Skeletal muscle satellite cell (primary cell): Measurements from ENCODE around the gene LRRC4B.
"Not testable (repeated sequence)": the region's sequence is repeated elsewhere in the genome, so short reads cannot be mapped to it uniquely, and the experiment has no call there.

Experiments
- H3K27me3 ChIP-seq: 2 replicates; pipeline ENCODE4 v1.7.0; 2013; ENCODE audit warnings: low read length; ENCODE audit not compliant: control insufficient read depth, insufficient read depth
- H3K36me3 ChIP-seq: 2 replicates; pipeline ENCODE4 v1.7.0; 2013; ENCODE audit warnings: mild to moderate bottlenecking, control low read depth, low read length; ENCODE audit not compliant: insufficient read depth
- H3K4me1 ChIP-seq: 2 replicates; pipeline ENCODE4 v1.7.0; 2013; ENCODE audit warnings: low read length; ENCODE audit not compliant: control insufficient read depth, insufficient read depth
- H3K4me2 ChIP-seq: 2 replicates; pipeline ENCODE4 v1.7.0; 2013; ENCODE audit warnings: mild to moderate bottlenecking, low read length
- H3K4me3 ChIP-seq: 2 replicates; pipeline ENCODE4 v1.7.0; 2013; ENCODE audit warnings: low read length
- H3K9ac ChIP-seq: 2 replicates; pipeline ENCODE4 v1.7.0; 2013; ENCODE audit warnings: mild to moderate bottlenecking, low read depth, low read length, moderate library complexity
- H3K9me3 ChIP-seq: replicated peaks from 2 replicates; pipeline ENCODE4 v1.7.0; 2013; ENCODE audit warnings: mild to moderate bottlenecking, control low read depth, low read length

The LRRC4B gene

GRCh38 chr19:50601407-50602088 lies 33.3 kb upstream of the LRRC4B start:
- Histone ChIP-seq H3K27me3 (no peaks in the 10 kb centered on the region), H3K9me3 (no peaks in the 10 kb centered on the region), H3K4me3 (no peak overlapping the region), H3K36me3 (no peaks in the 10 kb centered on the region), H3K4me1 (no peaks in the 10 kb centered on the region), H3K9ac (no peak overlapping the region), H3K4me2 (no peak overlapping the region)

- Histone ChIP-seq H3K27me3 (no peaks in the 10 kb centered on the region), H3K4me3 (no peak overlapping the region), H3K36me3 (no peaks in the 10 kb centered on the region), H3K9ac (no peak overlapping the region), H3K9me3 (no peaks in the 10 kb centered on the region), H3K4me2 (no peak overlapping the region), H3K4me1 (no peaks in the 10 kb centered on the region)
Observed at GRCh38 chr19:50599427-50599826, 31.2 kb upstream of the LRRC4B start.

GRCh38 chr19:50590191-50590590 lies 22.0 kb upstream of the LRRC4B start:
- no peaks in the 10 kb centered on the region for H3K9me3 ChIP-seq
- no peak overlapping the region for H3K4me2 ChIP-seq
- no peak overlapping the region for H3K9ac ChIP-seq
- H3K27me3 ChIP-seq, result no peaks in the 10 kb centered on the region
- no peaks in the 10 kb centered on the region for H3K36me3 ChIP-seq
- no peak overlapping the region for H3K4me3 ChIP-seq
- H3K4me1 ChIP-seq, result no peaks in the 10 kb centered on the region

GRCh38 chr19:50581795-50582660 lies 13.8 kb upstream of the LRRC4B start:
- H3K9ac ChIP-seq, H3K9me3 ChIP-seq, H3K36me3 ChIP-seq, H3K4me3 ChIP-seq, H3K4me1 ChIP-seq, H3K4me2 ChIP-seq, H3K27me3 ChIP-seq: not testable (repeated sequence)

- Histone ChIP-seq H3K4me1 (no peaks in the 10 kb centered on the region), H3K27me3 (no peaks in the 10 kb centered on the region), H3K4me3 (no peak overlapping the region), H3K36me3 (no peaks in the 10 kb centered on the region), H3K4me2 (no peak overlapping the region), H3K9ac (no peak overlapping the region), H3K9me3 (no peaks in the 10 kb centered on the region)
Observed at GRCh38 chr19:50580970-50581634, 12.9 kb upstream of the LRRC4B start.

GRCh38 chr19:50580240-50580639 lies 12.0 kb upstream of the LRRC4B start:
- H3K9ac ChIP-seq, result no peak overlapping the region
- no peaks in the 10 kb centered on the region for H3K36me3 ChIP-seq
- H3K9me3 ChIP-seq, result no peaks in the 10 kb centered on the region
- H3K4me3 ChIP-seq, result no peak overlapping the region
- no peaks in the 10 kb centered on the region for H3K27me3 ChIP-seq
- no peaks in the 10 kb centered on the region for H3K4me1 ChIP-seq
- no peak overlapping the region for H3K4me2 ChIP-seq

- H3K36me3 ChIP-seq, H3K4me3 ChIP-seq, H3K27me3 ChIP-seq, H3K9me3 ChIP-seq, H3K4me2 ChIP-seq, H3K4me1 ChIP-seq, H3K9ac ChIP-seq: not testable (repeated sequence)
Observed at GRCh38 chr19:50576769-50577168, 8.5 kb upstream of the LRRC4B start.

GRCh38 chr19:50573741-50574461 lies 5.7 kb upstream of the LRRC4B start:
- H3K36me3 ChIP-seq, result no peaks in the 10 kb centered on the region
- no peaks in the 10 kb centered on the region for H3K9me3 ChIP-seq
- no peaks in the 10 kb centered on the region for H3K4me1 ChIP-seq
- H3K9ac ChIP-seq, result no peak overlapping the region
- H3K4me3 ChIP-seq, result no peak overlapping the region
- H3K27me3 ChIP-seq, result peaks cover 12% of the 10 kb centered on the region
- no peak overlapping the region for H3K4me2 ChIP-seq

- Histone ChIP-seq H3K4me2 (no peak overlapping the region), H3K9ac (no peak overlapping the region), H3K27me3 (peaks cover 12% of the 10 kb centered on the region), H3K4me3 (no peak overlapping the region), H3K4me1 (no peaks in the 10 kb centered on the region), H3K9me3 (no peaks in the 10 kb centered on the region), H3K36me3 (no peaks in the 10 kb centered on the region)
Observed at GRCh38 chr19:50570997-50571396, 2.8 kb upstream of the LRRC4B start.

- no peak overlapping the region for H3K4me3 ChIP-seq
- H3K4me2 ChIP-seq, result no peak overlapping the region
- no peaks in the 10 kb centered on the region for H3K36me3 ChIP-seq
- no peak overlapping the region for H3K9ac ChIP-seq
- no peaks in the 10 kb centered on the region for H3K4me1 ChIP-seq
- no peaks in the 10 kb centered on the region for H3K9me3 ChIP-seq
- peaks cover 21% of the 10 kb centered on the region for H3K27me3 ChIP-seq
Observed at GRCh38 chr19:50569938-50570540, 1.8 kb upstream of the LRRC4B start.
